ENCODE data around the gene PACSIN2. TPM values are rescaled to one million over a fixed set of nuclear protein-coding genes. Genes with fewer than 3 reads are reported as not detected.

Gene PACSIN2
- polyA plus RNA-seq, 2 of the 4 experiments (the other 2 are of a cell fraction) = 60.3 to 94.0 TPM

- Histone ChIP-seq H3K4me2 (no peak overlapping the region), H3K27ac (no peak overlapping the region), H3K4me1 (no peaks in the 10 kb centered on the region), H3K4me3 (no peak overlapping the region), H3K9me3 (no peaks in the 10 kb centered on the region)
- ATAC-seq = peak in 1 of 2 experiments; percentile 46; a peak in 2 of 6 replicates
- 88% methylated on average over 14 of the region's 14 CpGs for WGBS (ENCODE audit: missing lambda C conversion rate)
- DNase-seq (ENCODE audit: low read depth in 1 of 2, low spot score in 1 of 2) = no peak
- no peak for TF ChIP-seq KDM5A (IDR thresholded peaks at IDR 0.05)
- no peak for TF ChIP-seq ZSCAN20 (CRISPR knock-in tag; IDR thresholded peaks at IDR 0.05)
- TF ChIP-seq RAD21 (conservative IDR thresholded peaks at IDR 0.05 in 1 of 2, IDR thresholded peaks at IDR 0.05 in 1 of 2) = 0 out of 5 replicates have a peak, but pooled peaks of 1 of the 2 experiments have one; percentile 15
- TF ChIP-seq GATA3 (IDR thresholded peaks at IDR 0.05; ENCODE audit: borderline replicate concordance) = no peak
- ChIA-PET POLR2A (no interaction called here), CTCF (interaction anchor here (0.6 to 4.1 kb wide), 16 partner anchors 8 to 183 kb away, joined by 3 to 16 read pairs (median 3); no protein-coding TSS in a partner anchor)
- no peak for FAIRE-seq
Measured at GRCh38 chr22:42901790-42902508, 113.0 kb downstream of the PACSIN2 start.

DNA sequence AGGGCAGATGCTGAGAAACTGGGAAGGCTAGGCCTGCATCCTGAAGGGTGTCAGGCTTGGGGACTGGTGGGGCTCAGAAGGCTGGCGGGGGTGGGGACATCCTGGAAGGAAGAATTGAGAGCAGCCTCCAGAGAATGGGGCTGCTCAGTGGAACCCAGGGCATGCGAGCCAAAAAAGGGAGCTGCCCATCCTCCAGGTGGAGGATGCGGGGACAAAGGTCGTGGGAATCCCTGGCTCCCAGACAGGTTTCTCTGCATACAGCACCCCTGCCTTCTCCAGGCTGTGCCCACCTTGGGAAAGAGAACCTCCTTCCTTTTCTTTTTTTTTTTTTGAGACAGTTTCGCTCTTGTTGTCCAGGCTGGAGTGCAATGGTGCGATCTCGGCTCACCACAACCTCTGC is 117.0 kb downstream of the PACSIN2 start:
- FAIRE-seq (no peak), DNase-seq (ENCODE audit: low read depth in 1 of 2, low spot score in 1 of 2) (no peak), ATAC-seq (no peak)
- Histone ChIP-seq H3K9me3 (no peaks in the 10 kb centered on the region), H3K4me1 (no peaks in the 10 kb centered on the region), H3K4me2 (no peak overlapping the region), H3K4me3 (no peak overlapping the region), H3K27ac (no peak overlapping the region)
- TF ChIP-seq HDAC2 (IDR thresholded peaks at IDR 0.05) = no peak
- 94% methylated on average over 6 of the region's 7 CpGs for WGBS (ENCODE audit: missing lambda C conversion rate)
- ChIA-PET POLR2A (no interaction called here), CTCF (interaction anchor here (1.0 to 4.1 kb wide), 3 partner anchors 12 to 30 kb away, joined by 3 to 16 read pairs (median 6); no protein-coding TSS in a partner anchor)

DNA sequence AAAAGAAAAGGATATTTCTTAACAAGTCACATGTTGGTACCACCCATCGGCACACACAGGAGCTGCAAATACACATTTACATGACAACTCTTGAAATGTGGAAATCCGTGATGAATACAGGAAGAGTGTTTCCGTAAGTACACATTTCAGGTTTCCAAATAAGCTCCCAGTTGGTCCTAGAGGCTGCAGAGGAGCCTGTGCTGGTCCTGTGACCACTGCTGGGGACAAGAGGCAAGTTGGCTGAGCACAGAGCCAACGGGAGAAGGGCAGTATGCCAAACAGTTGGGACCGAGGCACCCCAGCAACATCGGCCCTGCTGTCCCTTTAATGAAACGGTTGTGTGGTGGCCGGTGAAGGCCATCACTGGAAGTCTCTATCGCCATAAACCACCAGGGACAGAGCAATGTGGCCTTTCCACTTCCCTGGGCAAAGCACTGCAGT is 119.4 kb downstream of the PACSIN2 start:
- ChIA-PET POLR2A (no interaction called here), CTCF (interaction anchor here (0.7 to 1.6 kb wide), 3 partner anchors 10 to 14 kb away, joined by 3 to 4 read pairs (median 3); no protein-coding TSS in a partner anchor)
- H3K4me3 ChIP-seq = no peak overlapping the region
- DNase-seq (ENCODE audit: low read depth in 1 of 2, low spot score in 1 of 2) = no peak
- ATAC-seq = no peak
- TF ChIP-seq NR3C1 (IDR thresholded peaks at IDR 0.05) (no peak), HEYL (CRISPR knock-in tag; IDR thresholded peaks at IDR 0.05) (no peak), EHMT2 (IDR thresholded peaks at IDR 0.05; ENCODE audit: low read depth) (no peak), ZNF302 (CRISPR knock-in tag; IDR thresholded peaks at IDR 0.05) (no peak), TP53 (CRISPR knock-in tag; IDR thresholded peaks at IDR 0.05) (no peak), SMC3 (IDR thresholded peaks at IDR 0.05) (no peak), HMGXB4 (CRISPR knock-in tag; IDR thresholded peaks at IDR 0.05; ENCODE audit: borderline replicate concordance) (no peak), SREBF2 (IDR thresholded peaks at IDR 0.05) (no peak), CBX8 (IDR thresholded peaks at IDR 0.05) (no peak), HOXA7 (CRISPR knock-in tag; IDR thresholded peaks at IDR 0.05) (no peak), FOSB (CRISPR knock-in tag; IDR thresholded peaks at IDR 0.05) (no peak), CEBPB (IDR thresholded peaks at IDR 0.05) (no peak), NPAS2 (CRISPR knock-in tag; IDR thresholded peaks at IDR 0.05; ENCODE audit: borderline replicate concordance) (no peak), CTCF (IDR thresholded peaks at IDR 0.05) (no peak), POLR2A (IDR thresholded peaks at IDR 0.05; ENCODE audit: low read length) (no peak), ZSCAN20 (CRISPR knock-in tag; IDR thresholded peaks at IDR 0.05) (no peak), POLR2AphosphoS2 (conservative IDR thresholded peaks at IDR 0.05; ENCODE audit: low read length) (no peak), NFE2L2 (conservative IDR thresholded peaks at IDR 0.05; ENCODE audit: low read length) (no peak), HES2 (IDR thresholded peaks at IDR 0.05) (no peak), CHD2 (IDR thresholded peaks at IDR 0.05; ENCODE audit: low read length, partially characterized antibody) (no peak)
- no peak for FAIRE-seq
- H3K4me1 ChIP-seq = no peaks in the 10 kb centered on the region
- no peak overlapping the region for H3K4me2 ChIP-seq
- H3K9me3 ChIP-seq = no peaks in the 10 kb centered on the region
- WGBS (ENCODE audit: missing lambda C conversion rate) = 82% methylated on average over 7 of the region's 9 CpGs
- no peak overlapping the region for H3K27ac ChIP-seq

Data from A549 (cell line).